MCF 10A (cell line): Measurements from ENCODE around the gene HDGFL3. TPM values are rescaled to one million over a fixed set of nuclear protein-coding genes. Genes with fewer than 3 reads are reported as not detected.
"Not testable (repeated sequence)": the region's sequence is repeated elsewhere in the genome, so short reads cannot be mapped to it uniquely, and the experiment has no call there.

Experiments used
- BruUV-seq: library from RNA; stranded (reverse); fragments of 400-500 nt; replicated peaks from 2 replicates; lab custom pipeline; 2021; lab: Mats Ljungman, UMichigan
- CTCF ChIA-PET: fragments of 300-600 bp; sonication (Branson Sonifier 250); formaldehyde crosslinking; extraction: SDS; loops from one replicate; lab custom pipeline; 2021; ENCODE audit warnings: antibody characterized with exemption, inconsistent platforms; lab: Yijun Ruan, JAX
- POLR2A ChIA-PET: fragments of 300-600, 350-650 bp; sonication (Branson Sonifier 250); formaldehyde crosslinking; extraction: SDS; loops from one replicate; lab custom pipeline; 2020; ENCODE audit warnings: antibody characterized with exemption, inconsistent platforms; lab: Yijun Ruan, JAX
- DNase-seq: peaks from one replicate; pipeline ENCODE4 v3.0.0-alpha.2; 2018; ENCODE audit not compliant: unreplicated experiment
- H3K27ac Mint-ChIP-seq: one replicate; pipeline ENCODE4 v1.8.0; 2022; ENCODE audit warnings: mild to moderate bottlenecking, low read depth, mixed read lengths; ENCODE audit not compliant: unreplicated experiment
- H3K27me3 Mint-ChIP-seq: one replicate; pipeline ENCODE4 v1.8.0; 2022; ENCODE audit warnings: mixed read lengths; ENCODE audit not compliant: insufficient read depth, unreplicated experiment
- H3K36me3 Mint-ChIP-seq: one replicate; pipeline ENCODE4 v1.8.0; 2022; ENCODE audit warnings: mild to moderate bottlenecking, moderate library complexity, mixed read lengths; ENCODE audit not compliant: insufficient read depth, unreplicated experiment
- H3K4me1 Mint-ChIP-seq: one replicate; pipeline ENCODE4 v1.8.0; 2022; ENCODE audit warnings: mixed read lengths; ENCODE audit not compliant: insufficient read depth, unreplicated experiment
- H3K4me3 Mint-ChIP-seq: one replicate; pipeline ENCODE4 v1.8.0; 2022; ENCODE audit warnings: mild to moderate bottlenecking, moderate library complexity, mixed read lengths; ENCODE audit not compliant: unreplicated experiment
- H3K9me3 Mint-ChIP-seq: one replicate; pipeline ENCODE4 v1.8.0; 2022; ENCODE audit warnings: mixed read lengths; ENCODE audit not compliant: unreplicated experiment
- intact Hi-C: fragments of 100-400 bp; cut with micrococcal nuclease; formaldehyde crosslinking; loops from 2 replicates; pipeline ENCODE4 v1.14.1; 2022
- total RNA-seq: library from RNA; stranded (reverse); gene quantifications from 2 replicates; pipeline ENCODE4 v1.2.3, GENCODE V29; 2022
- TF ChIP-seq, protein P1 (sequence below): fragments of 200-600 bp; IDR thresholded peaks from one replicate; pipeline ENCODE4 v1.8.0; 2022; ENCODE audit warnings: antibody characterized with exemption, mild to moderate bottlenecking; ENCODE audit not compliant: unreplicated experiment

The HDGFL3 gene
- total RNA-seq, 1 experiment from 2014 or later: 80.4 TPM

DNA sequence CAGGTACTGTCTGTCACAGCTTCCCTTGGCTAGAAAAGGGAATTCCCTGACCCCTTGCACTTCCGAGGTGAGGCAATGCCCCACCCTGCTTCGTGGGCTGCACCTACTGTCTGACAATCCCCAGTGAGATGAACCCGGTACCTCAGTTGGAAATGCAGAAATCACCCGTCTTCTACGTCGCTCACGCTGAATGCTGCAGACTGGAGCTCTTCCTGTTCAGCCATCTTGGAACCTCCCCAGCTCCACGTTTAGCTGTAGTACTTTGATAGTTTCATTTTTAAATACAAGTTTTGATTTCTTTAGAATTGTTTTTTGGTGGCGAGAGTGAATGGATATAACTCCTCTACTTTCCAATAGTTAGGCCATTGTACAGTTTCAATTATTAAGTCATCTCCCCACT is 17.8 kb upstream of the HDGFL3 start:
- intact Hi-C loops: no loop called here
- Mint-ChIP-seq H3K27me3 (no peaks in the 10 kb centered on the region), H3K9me3 (no peaks in the 10 kb centered on the region), H3K4me1 (no peaks in the 10 kb centered on the region), H3K36me3 (peaks cover 6% of the 10 kb centered on the region), H3K27ac (no peak overlapping the region), H3K4me3 (no peak overlapping the region)
- CTCF ChIA-PET: no interaction called here
- no peak for DNase-seq
- TF ChIP-seq, protein P1, sequence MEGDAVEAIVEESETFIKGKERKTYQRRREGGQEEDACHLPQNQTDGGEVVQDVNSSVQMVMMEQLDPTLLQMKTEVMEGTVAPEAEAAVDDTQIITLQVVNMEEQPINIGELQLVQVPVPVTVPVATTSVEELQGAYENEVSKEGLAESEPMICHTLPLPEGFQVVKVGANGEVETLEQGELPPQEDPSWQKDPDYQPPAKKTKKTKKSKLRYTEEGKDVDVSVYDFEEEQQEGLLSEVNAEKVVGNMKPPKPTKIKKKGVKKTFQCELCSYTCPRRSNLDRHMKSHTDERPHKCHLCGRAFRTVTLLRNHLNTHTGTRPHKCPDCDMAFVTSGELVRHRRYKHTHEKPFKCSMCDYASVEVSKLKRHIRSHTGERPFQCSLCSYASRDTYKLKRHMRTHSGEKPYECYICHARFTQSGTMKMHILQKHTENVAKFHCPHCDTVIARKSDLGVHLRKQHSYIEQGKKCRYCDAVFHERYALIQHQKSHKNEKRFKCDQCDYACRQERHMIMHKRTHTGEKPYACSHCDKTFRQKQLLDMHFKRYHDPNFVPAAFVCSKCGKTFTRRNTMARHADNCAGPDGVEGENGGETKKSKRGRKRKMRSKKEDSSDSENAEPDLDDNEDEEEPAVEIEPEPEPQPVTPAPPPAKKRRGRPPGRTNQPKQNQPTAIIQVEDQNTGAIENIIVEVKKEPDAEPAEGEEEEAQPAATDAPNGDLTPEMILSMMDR: no peak
- no TSS peak for BruUV-seq
- POLR2A ChIA-PET: no interaction called here

DNA sequence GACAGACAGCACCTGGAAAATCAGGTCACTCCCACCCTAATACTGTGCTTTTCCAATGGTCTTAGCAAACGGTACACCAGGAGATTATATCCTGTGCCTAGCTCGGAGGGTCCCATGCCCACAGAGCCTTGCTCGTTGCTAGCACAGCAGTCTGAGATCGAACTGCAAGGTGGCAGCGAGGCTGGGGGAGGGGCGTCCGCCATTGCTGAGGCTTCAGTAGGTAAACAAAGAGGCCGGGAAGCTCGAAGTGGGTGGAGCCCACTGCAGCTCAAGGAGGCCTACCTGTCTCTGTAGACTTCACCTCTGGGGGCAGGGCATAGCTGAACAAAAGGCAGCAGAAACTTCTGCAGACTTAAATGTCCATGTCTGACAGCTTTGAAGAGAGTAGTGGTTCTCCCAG is 14.2 kb upstream of the HDGFL3 start:
- H3K4me1 Mint-ChIP-seq, intact Hi-C loops, H3K4me3 Mint-ChIP-seq, H3K9me3 Mint-ChIP-seq, POLR2A ChIA-PET, H3K27me3 Mint-ChIP-seq, H3K36me3 Mint-ChIP-seq, BruUV-seq, H3K27ac Mint-ChIP-seq, DNase-seq: not testable (repeated sequence)
- CTCF ChIA-PET: interaction anchor here (1.1 kb wide), 1 partner anchor 525 kb away, joined by 3 read pairs; no protein-coding TSS in a partner anchor

GRCh38 chr15:83219026-83219425 is 11.4 kb upstream of the HDGFL3 start:
- ChIA-PET CTCF (no interaction called here), POLR2A (no interaction called here)
- Mint-ChIP-seq H3K9me3 (no peaks in the 10 kb centered on the region), H3K27ac (no peak overlapping the region), H3K36me3 (no peaks in the 10 kb centered on the region), H3K4me3 (no peak overlapping the region), H3K27me3 (no peaks in the 10 kb centered on the region), H3K4me1 (no peaks in the 10 kb centered on the region)
- intact Hi-C loops: no loop called here
- no TSS peak for BruUV-seq
- TF ChIP-seq, protein P1: no peak
- DNase-seq: no peak

DNA sequence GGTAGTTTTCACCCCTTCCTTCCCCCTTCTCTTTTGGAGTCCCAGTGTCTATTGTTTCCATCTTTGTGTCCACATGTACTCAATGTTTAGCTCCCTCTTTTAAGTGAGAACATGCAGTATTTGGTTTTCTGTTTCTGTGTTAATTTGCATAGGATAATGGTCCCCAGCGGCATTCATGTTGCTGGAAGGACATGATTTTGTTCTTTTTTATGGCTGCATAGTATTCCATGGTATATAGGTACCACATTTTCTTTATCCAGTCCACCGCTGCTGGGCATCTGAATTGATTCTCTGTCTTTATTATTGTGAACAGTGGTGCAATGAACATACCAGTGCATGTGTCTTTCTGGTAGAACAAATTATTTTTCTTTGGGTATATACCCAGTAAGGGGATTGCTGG is 7.7 kb upstream of the HDGFL3 start:
- Mint-ChIP-seq H3K4me1 (no peaks in the 10 kb centered on the region), H3K27me3 (no peaks in the 10 kb centered on the region), H3K9me3 (no peaks in the 10 kb centered on the region), H3K36me3 (no peaks in the 10 kb centered on the region), H3K27ac (no peak overlapping the region), H3K4me3 (no peak overlapping the region)
- TF ChIP-seq, protein P1: no peak
- ChIA-PET CTCF (interaction anchor here (0.6 kb wide), 1 partner anchor 305 kb away, joined by 3 read pairs; no protein-coding TSS in a partner anchor), POLR2A (no interaction called here)
- intact Hi-C loops: no loop called here
- no peak for DNase-seq
- BruUV-seq: no TSS peak

GRCh38 chr15:83210619-83211018 is 3.0 kb upstream of the HDGFL3 start:
- intact Hi-C loops: no loop called here
- no peaks in the 10 kb centered on the region for H3K27me3 Mint-ChIP-seq
- TF ChIP-seq, protein P1: no peak
- H3K27ac Mint-ChIP-seq: no peak overlapping the region
- no TSS peak for BruUV-seq
- POLR2A ChIA-PET: interaction anchor here (0.6 kb wide), 1 partner anchor 42 kb away, joined by 3 read pairs; no protein-coding TSS in a partner anchor
- no peaks in the 10 kb centered on the region for H3K36me3 Mint-ChIP-seq
- CTCF ChIA-PET: interaction anchor here (0.7 to 2.0 kb wide), 4 partner anchors 9 to 200 kb away, joined by 3 to 6 read pairs (median 4); no protein-coding TSS in a partner anchor
- H3K9me3 Mint-ChIP-seq: no peaks in the 10 kb centered on the region
- DNase-seq: no peak
- no peak overlapping the region for H3K4me3 Mint-ChIP-seq
- H3K4me1 Mint-ChIP-seq: peaks cover 10% of the 10 kb centered on the region
